ENCODE measurements around the gene NEK8.

NEK8 gene

GRCh38 chr17:28747051-28747691 is 18.6 kb downstream of the NEK8 start:
- H3K27ac ChIP-seq, result peak overlapping the region; percentile 100
- DNase-seq (ENCODE audit: low spot score), result no peak
- ChIA-PET POLR2A (ENCODE audit: low non-redundant PET) (interaction anchor here (1.2 to 6.8 kb wide), 2 partner anchors 21 to 27 kb away, joined by 7 to 95 read pairs; partner anchors contain the start of genes NEK8, RPL23A and TLCD1), CTCF (interaction anchor here (14.3 kb wide), 1 partner anchor 21 kb away, joined by 249 read pairs; the partner anchor contains the start of genes NEK8 and TLCD1)
- no peak for TF ChIP-seq CTCF (conservative IDR thresholded peaks at IDR 0.05; ENCODE audit: low read depth)

GRCh38 chr17:28747801-28748750 is 19.5 kb downstream of the NEK8 start:
- peak overlapping the region; percentile 100 for H3K27ac ChIP-seq
- ChIA-PET POLR2A (ENCODE audit: low non-redundant PET) (interaction anchor here (2.7 to 6.8 kb wide), 2 partner anchors 21 kb away, joined by 22 to 95 read pairs; partner anchors contain the start of genes NEK8 and TLCD1), CTCF (interaction anchor here (1.7 to 14.3 kb wide), 2 partner anchors 22 to 160 kb away, joined by 6 to 249 read pairs; partner anchors contain the start of genes NEK8 and TLCD1)
- no peak for TF ChIP-seq CTCF (conservative IDR thresholded peaks at IDR 0.05; ENCODE audit: low read depth)
- no peak for DNase-seq (ENCODE audit: low spot score)

- TF ChIP-seq CTCF (conservative IDR thresholded peaks at IDR 0.05; ENCODE audit: low read depth), result no peak
- POLR2A ChIA-PET (ENCODE audit: low non-redundant PET), result interaction anchor here (2.7 kb wide), 1 partner anchor 22 kb away, joined by 22 read pairs; the partner anchor contains the start of gene TLCD1
Observed at GRCh38 chr17:28748852-28749515, 20.4 kb downstream of the NEK8 start.

GRCh38 chr17:28749516-28750177 is 21.1 kb downstream of the NEK8 start:
- ChIA-PET POLR2A (ENCODE audit: low non-redundant PET) (interaction anchor here (2.7 kb wide), 1 partner anchor 23 kb away, joined by 22 read pairs; the partner anchor contains the start of gene TLCD1), CTCF (interaction anchor here (0.6 to 14.3 kb wide), 8 partner anchors 14 to 190 kb away, joined by 3 to 249 read pairs (median 4); partner anchors contain the start of genes NEK8, RPL23A and TLCD1)
- no peak for TF ChIP-seq CTCF (conservative IDR thresholded peaks at IDR 0.05; ENCODE audit: low read depth)

More at GRCh38 chr17:28748852-28749515, 20.4 kb downstream of the NEK8 start:
- no peak for DNase-seq (ENCODE audit: low spot score)
- CTCF ChIA-PET, result interaction anchor here (0.7 to 14.3 kb wide), 5 partner anchors 16 to 161 kb away, joined by 4 to 249 read pairs (median 8); partner anchors contain the start of genes NEK8 and TLCD1
- H3K27ac ChIP-seq, result peak overlapping the region; percentile 100

GRCh38 chr17:28750178-28751047 is 21.8 kb downstream of the NEK8 start:
- ChIA-PET POLR2A (ENCODE audit: low non-redundant PET) (interaction anchor here (2.7 kb wide), 1 partner anchor 23 kb away, joined by 22 read pairs; the partner anchor contains the start of gene TLCD1), CTCF (interaction anchor here (0.6 to 14.3 kb wide), 10 partner anchors 11 to 189 kb away, joined by 3 to 249 read pairs (median 6); partner anchors contain the start of genes NEK8, RPL23A and TLCD1)
- TF ChIP-seq CTCF (conservative IDR thresholded peaks at IDR 0.05; ENCODE audit: low read depth), result peak; percentile 99
- peak overlapping the region; percentile 100 for H3K27ac ChIP-seq
- peak; percentile 69 for DNase-seq (ENCODE audit: low spot score)

More at GRCh38 chr17:28749516-28750177, 21.1 kb downstream of the NEK8 start:
- H3K27ac ChIP-seq, result peak overlapping the region; percentile 100
- no peak for DNase-seq (ENCODE audit: low spot score)
